Measurements from ENCODE around the gene LRRC3.

DNA sequence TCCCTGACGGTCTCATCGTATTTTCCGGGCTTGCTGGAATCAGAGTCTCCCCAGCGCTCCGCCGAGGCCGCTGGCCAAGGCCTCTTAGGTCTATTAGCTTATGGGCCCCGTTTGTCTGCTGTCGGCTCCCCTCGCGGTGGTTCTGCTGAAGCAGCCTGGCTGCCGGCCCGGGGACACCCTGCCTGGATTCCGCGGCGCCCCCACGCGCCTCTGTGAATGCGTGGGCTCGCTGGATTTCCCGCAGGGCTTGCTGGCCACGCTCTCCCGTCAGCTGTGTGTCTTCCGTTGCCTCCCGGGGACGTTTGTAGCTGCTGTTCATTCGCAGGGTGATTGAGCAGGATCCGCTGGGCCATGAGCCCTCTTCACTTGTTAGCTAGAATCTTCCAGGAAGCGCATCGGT lies 8.4 kb downstream of the LRRC3 start:
- TF ChIP-seq RAD21 (IDR thresholded peaks at IDR 0.05; ENCODE audit: low read length) (no peak), MAFK (IDR thresholded peaks at IDR 0.05; ENCODE audit: low read depth, low read length) (no peak), CEBPB (IDR thresholded peaks at IDR 0.05; ENCODE audit: low read depth, low read length) (no peak), MXI1 (IDR thresholded peaks at IDR 0.05; ENCODE audit: borderline replicate concordance, low read depth, low read length) (no peak), MAZ (IDR thresholded peaks at IDR 0.05; ENCODE audit: borderline replicate concordance, low read depth, low read length) (no peak), SMC3 (IDR thresholded peaks at IDR 0.05; ENCODE audit: low read depth, low read length) (no peak)
- TF ChIP-seq, protein P1, sequence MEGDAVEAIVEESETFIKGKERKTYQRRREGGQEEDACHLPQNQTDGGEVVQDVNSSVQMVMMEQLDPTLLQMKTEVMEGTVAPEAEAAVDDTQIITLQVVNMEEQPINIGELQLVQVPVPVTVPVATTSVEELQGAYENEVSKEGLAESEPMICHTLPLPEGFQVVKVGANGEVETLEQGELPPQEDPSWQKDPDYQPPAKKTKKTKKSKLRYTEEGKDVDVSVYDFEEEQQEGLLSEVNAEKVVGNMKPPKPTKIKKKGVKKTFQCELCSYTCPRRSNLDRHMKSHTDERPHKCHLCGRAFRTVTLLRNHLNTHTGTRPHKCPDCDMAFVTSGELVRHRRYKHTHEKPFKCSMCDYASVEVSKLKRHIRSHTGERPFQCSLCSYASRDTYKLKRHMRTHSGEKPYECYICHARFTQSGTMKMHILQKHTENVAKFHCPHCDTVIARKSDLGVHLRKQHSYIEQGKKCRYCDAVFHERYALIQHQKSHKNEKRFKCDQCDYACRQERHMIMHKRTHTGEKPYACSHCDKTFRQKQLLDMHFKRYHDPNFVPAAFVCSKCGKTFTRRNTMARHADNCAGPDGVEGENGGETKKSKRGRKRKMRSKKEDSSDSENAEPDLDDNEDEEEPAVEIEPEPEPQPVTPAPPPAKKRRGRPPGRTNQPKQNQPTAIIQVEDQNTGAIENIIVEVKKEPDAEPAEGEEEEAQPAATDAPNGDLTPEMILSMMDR (conservative IDR thresholded peaks at IDR 0.05; ENCODE audit: low read depth, low read length) = no peak
- TF ChIP-seq, protein P2, sequence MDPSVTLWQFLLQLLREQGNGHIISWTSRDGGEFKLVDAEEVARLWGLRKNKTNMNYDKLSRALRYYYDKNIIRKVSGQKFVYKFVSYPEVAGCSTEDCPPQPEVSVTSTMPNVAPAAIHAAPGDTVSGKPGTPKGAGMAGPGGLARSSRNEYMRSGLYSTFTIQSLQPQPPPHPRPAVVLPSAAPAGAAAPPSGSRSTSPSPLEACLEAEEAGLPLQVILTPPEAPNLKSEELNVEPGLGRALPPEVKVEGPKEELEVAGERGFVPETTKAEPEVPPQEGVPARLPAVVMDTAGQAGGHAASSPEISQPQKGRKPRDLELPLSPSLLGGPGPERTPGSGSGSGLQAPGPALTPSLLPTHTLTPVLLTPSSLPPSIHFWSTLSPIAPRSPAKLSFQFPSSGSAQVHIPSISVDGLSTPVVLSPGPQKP (IDR thresholded peaks at IDR 0.05; ENCODE audit: borderline replicate concordance, low read depth, low read length) = no peak

Measured in IMR-90 (cell line).